ENCODE measurements around the gene EIF2AK2. TPM values are rescaled to one million over a fixed set of nuclear protein-coding genes. Genes with fewer than 3 reads are reported as not detected.
"Not testable (repeated sequence)": the region's sequence is repeated elsewhere in the genome, so short reads cannot be mapped to it uniquely, and the experiment has no call there.

EIF2AK2 gene
- total and polyA plus RNA-seq, 3 donors from 2014 or later, result 8.5 to 23.7 (median 15.7) TPM

GRCh38 chr2:37201208-37201607 is 44.4 kb upstream of the EIF2AK2 start:
- H3K27me3 ChIP-seq, result no peaks in the 10 kb centered on the region
- intact Hi-C loops (cut with DNase I; ENCODE audit: low total_unique reads), result no loop called here
- H3K4me3 ChIP-seq, result no peak overlapping the region
- DNase-seq, result no peak
- H3K27ac ChIP-seq, result no peak overlapping the region
- no peaks in the 10 kb centered on the region for H3K36me3 ChIP-seq (ENCODE audit: low read depth, missing control alignments)
- WGBS, 2 donors, result 63 to 74% methylated on average over 1 of the region's 1 CpG
- H3K4me1 ChIP-seq, result peaks cover 8% of the 10 kb centered on the region
- no peaks in the 10 kb centered on the region for H3K9me3 ChIP-seq
- TF ChIP-seq POLR2A (IDR thresholded peaks at IDR 0.05) (no peak), CTCF (IDR thresholded peaks at IDR 0.05) (no peak)

- intact Hi-C loops (cut with DNase I; ENCODE audit: low total_unique reads), result no loop called here
- no peak overlapping the region for H3K27ac ChIP-seq
- no peaks in the 10 kb centered on the region for H3K36me3 ChIP-seq (ENCODE audit: low read depth, missing control alignments)
- no peaks in the 10 kb centered on the region for H3K27me3 ChIP-seq
- 61 to 67% methylated on average over 8 of the region's 8 CpGs for WGBS, 2 donors
- H3K4me1 ChIP-seq, result peaks cover 8% of the 10 kb centered on the region
- no peak for TF ChIP-seq POLR2A (IDR thresholded peaks at IDR 0.05)
- no peak for DNase-seq
- no peaks in the 10 kb centered on the region for H3K9me3 ChIP-seq
- H3K4me3 ChIP-seq, result no peak overlapping the region
Observed at GRCh38 chr2:37198681-37199065, 41.9 kb upstream of the EIF2AK2 start.

- intact Hi-C loops (cut with DNase I; ENCODE audit: low total_unique reads), result no loop called here
- 0% methylated on average over 35 to 55 of the region's 72 CpGs for WGBS, 2 donors
Observed at GRCh38 chr2:37196320-37197195, 39.8 kb upstream of the EIF2AK2 start, which contains the start of gene CEBPZOS. CEBPZOS (plus strand) TSS chr2:37196496; CDS start chr2:37199705, 3,209 bp downstream.

GRCh38 chr2:37195862-37196319 is 39.1 kb upstream of the EIF2AK2 start:
- H3K27me3 ChIP-seq; H3K9me3 ChIP-seq; intact Hi-C loops (cut with DNase I; ENCODE audit: low total_unique reads); DNase-seq; H3K36me3 ChIP-seq (ENCODE audit: low read depth, missing control alignments); H3K4me1 ChIP-seq: not testable (repeated sequence)
- 64 to 74% methylated on average over 20 of the region's 20 CpGs for WGBS, 2 donors
- peak overlapping the region; percentile 89 to 96 for H3K4me3 ChIP-seq
- H3K27ac ChIP-seq, result peak overlapping the region; percentile 89

More at GRCh38 chr2:37196320-37197195, 39.8 kb upstream of the EIF2AK2 start, which contains the start of gene CEBPZOS:
- Histone ChIP-seq H3K4me3 (peak within 1 kb of the TSS; percentile 89 to 96), H3K27ac (peak within 1 kb of the TSS; percentile 89), H3K9me3 (no peaks in the 10 kb centered on the region), H3K36me3 (ENCODE audit: low read depth, missing control alignments) (no peaks in the 10 kb centered on the region), H3K27me3 (no peaks in the 10 kb centered on the region), H3K4me1 (peaks cover 8% of the 10 kb centered on the region)
- TF ChIP-seq POLR2A (IDR thresholded peaks at IDR 0.05) (peak; percentile 19), CTCF (IDR thresholded peaks at IDR 0.05) (no peak)
- peak; percentile 89 for DNase-seq

GRCh38 chr2:37192551-37192950 is 35.8 kb upstream of the EIF2AK2 start:
- no peaks in the 10 kb centered on the region for H3K27me3 ChIP-seq
- no peak overlapping the region for H3K27ac ChIP-seq
- no peak overlapping the region for H3K4me3 ChIP-seq
- peaks cover 7% of the 10 kb centered on the region for H3K4me1 ChIP-seq
- WGBS, 2 donors, result 82 to 95% methylated on average over 1 of the region's 1 CpG
- DNase-seq, result no peak
- H3K36me3 ChIP-seq (ENCODE audit: low read depth, missing control alignments), result no peaks in the 10 kb centered on the region
- no peaks in the 10 kb centered on the region for H3K9me3 ChIP-seq
- intact Hi-C loops (cut with DNase I; ENCODE audit: low total_unique reads), result no loop called here
- no peak for TF ChIP-seq CTCF (IDR thresholded peaks at IDR 0.05)
- no peak for TF ChIP-seq POLR2A (IDR thresholded peaks at IDR 0.05)
